ENCODE data around the gene PRDM16.

GRCh38 chr1:3141129-3141528, 72.1 kb downstream of the PRDM16 start:
- TF ChIP-seq CTCF (IDR thresholded peaks at IDR 0.05), result no peak
- no peak for TF ChIP-seq EZH2 (IDR thresholded peaks at IDR 0.05; ENCODE audit: borderline replicate concordance, insufficient read depth, low read depth, low read length, poor library complexity, severe bottlenecking)
